SK-N-SH treated with all-trans-retinoic acid at 6 μM for 48 hours (cell line): ENCODE results near the gene TRPM2.

Experiments
- ATAC-seq: fragments of 200-7000 bp; cut with Tn5 transposase; 3 replicates; pipeline ENCODE4 v1.9.1; 2020; ENCODE audit warnings: mild to moderate bottlenecking, moderate library complexity
- ARNTL ChIP-seq: fragments of 450-650 bp; formaldehyde crosslinking; IDR thresholded peaks from 2 replicates; pipeline ENCODE4 v1.5.0; 2020; ENCODE audit warnings: low read depth, mild to moderate bottlenecking, moderate library complexity, borderline replicate concordance
- BACH2 ChIP-seq: fragments of 250-450 bp; sonication (Bioruptor Pico); IDR thresholded peaks from 2 replicates; pipeline ENCODE4 v1.9.0; 2021; ENCODE audit warnings: mild to moderate bottlenecking, borderline replicate concordance
- CREB5 ChIP-seq: fragments of 250-450 bp; sonication (Bioruptor Pico); IDR thresholded peaks from 2 replicates; pipeline ENCODE4 v1.5.1; 2020; ENCODE audit warnings: low read depth, mild to moderate bottlenecking, moderate library complexity
- CSDC2 ChIP-seq: fragments of 250-450 bp; sonication (Bioruptor Pico); IDR thresholded peaks from 2 replicates; pipeline ENCODE4 v1.5.0; 2020; ENCODE audit warnings: mild to moderate bottlenecking, moderate library complexity
- ESRRG ChIP-seq: fragments of 250-450 bp; sonication (Bioruptor Pico); IDR thresholded peaks from 2 replicates; pipeline ENCODE4 v1.6.1; 2021; ENCODE audit warnings: mild to moderate bottlenecking
- GLIS3 ChIP-seq: fragments of 250-450 bp; sonication (Bioruptor Pico); IDR thresholded peaks from 2 replicates; pipeline ENCODE4 v1.5.0; 2020; ENCODE audit warnings: mild to moderate bottlenecking, moderate library complexity
- ISL1 ChIP-seq: fragments of 250-450 bp; sonication (Bioruptor Pico); IDR thresholded peaks from 2 replicates; pipeline ENCODE4 v2.1.2; 2022; ENCODE audit warnings: mild to moderate bottlenecking, moderate library complexity
- PATZ1 ChIP-seq: fragments of 250-450 bp; sonication (Bioruptor Pico); IDR thresholded peaks from 2 replicates; pipeline ENCODE4 v1.8.0; 2020; ENCODE audit warnings: mild to moderate bottlenecking, moderate library complexity, borderline replicate concordance
- PPARA ChIP-seq: fragments of 250-450 bp; sonication (Bioruptor Pico); IDR thresholded peaks from 2 replicates; pipeline ENCODE4 v1.5.0; 2020; ENCODE audit warnings: mild to moderate bottlenecking, borderline replicate concordance
- SNAI2 ChIP-seq: fragments of 250-450 bp; sonication (Bioruptor Pico); IDR thresholded peaks from 2 replicates; pipeline ENCODE4 v1.5.0; 2020; ENCODE audit warnings: mild to moderate bottlenecking, moderate library complexity
- TOX ChIP-seq: fragments of 250-450 bp; sonication (Bioruptor Pico); IDR thresholded peaks from 2 replicates; pipeline ENCODE4 v1.8.0; 2021; ENCODE audit warnings: mild to moderate bottlenecking, moderate library complexity, borderline replicate concordance
- TSHZ2 ChIP-seq: fragments of 250-450 bp; sonication (Bioruptor Pico); IDR thresholded peaks from 2 replicates; pipeline ENCODE4 v1.5.0; 2020; ENCODE audit warnings: mild to moderate bottlenecking, moderate library complexity
- ZC3H10 ChIP-seq: fragments of 250-450 bp; sonication (Bioruptor Pico); IDR thresholded peaks from 2 replicates; pipeline ENCODE4 v1.5.1; 2021; ENCODE audit warnings: mild to moderate bottlenecking, moderate library complexity
- ZFP3 ChIP-seq: fragments of 250-450 bp; sonication (Bioruptor Pico); IDR thresholded peaks from 2 replicates; pipeline ENCODE4 v1.5.0; 2020; ENCODE audit warnings: mild to moderate bottlenecking, moderate library complexity
- ZNF565 ChIP-seq: fragments of 450-650 bp; formaldehyde crosslinking; conservative IDR thresholded peaks from 2 replicates; pipeline ENCODE4 v1.5.0; 2020; ENCODE audit warnings: low read depth, mild to moderate bottlenecking, moderate library complexity
- ZNF70 ChIP-seq: fragments of 450-650 bp; formaldehyde crosslinking; IDR thresholded peaks from 2 replicates; pipeline ENCODE4 v1.5.0; 2020; ENCODE audit warnings: mild to moderate bottlenecking, moderate library complexity
- ZNF8 ChIP-seq: fragments of 450-650 bp; formaldehyde crosslinking; IDR thresholded peaks from 2 replicates; pipeline ENCODE4 v1.5.0; 2020; ENCODE audit warnings: mild to moderate bottlenecking, moderate library complexity
- TF ChIP-seq, protein P1 (sequence below): fragments of 250-450 bp; sonication (Bioruptor Pico); IDR thresholded peaks from 2 replicates; pipeline ENCODE4 v1.8.0; 2021; ENCODE audit warnings: low read depth, mild to moderate bottlenecking, moderate library complexity, borderline replicate concordance
- TF ChIP-seq, protein P2 (sequence below): fragments of 250-450 bp; sonication (Bioruptor Pico); IDR thresholded peaks from 2 replicates; pipeline ENCODE4 v1.5.1; 2021; ENCODE audit warnings: mild to moderate bottlenecking, moderate library complexity

Gene TRPM2

GRCh38 chr21:44400791-44401385, 47.5 kb downstream of the TRPM2 start:
- TF ChIP-seq ZNF565 (CRISPR knock-in tag) (no peak), ZNF70 (CRISPR knock-in tag) (no peak), ESRRG (CRISPR knock-in tag) (no peak)
- TF ChIP-seq, all 23 proteins: peak for 0
- ATAC-seq, result no peak

DNA sequence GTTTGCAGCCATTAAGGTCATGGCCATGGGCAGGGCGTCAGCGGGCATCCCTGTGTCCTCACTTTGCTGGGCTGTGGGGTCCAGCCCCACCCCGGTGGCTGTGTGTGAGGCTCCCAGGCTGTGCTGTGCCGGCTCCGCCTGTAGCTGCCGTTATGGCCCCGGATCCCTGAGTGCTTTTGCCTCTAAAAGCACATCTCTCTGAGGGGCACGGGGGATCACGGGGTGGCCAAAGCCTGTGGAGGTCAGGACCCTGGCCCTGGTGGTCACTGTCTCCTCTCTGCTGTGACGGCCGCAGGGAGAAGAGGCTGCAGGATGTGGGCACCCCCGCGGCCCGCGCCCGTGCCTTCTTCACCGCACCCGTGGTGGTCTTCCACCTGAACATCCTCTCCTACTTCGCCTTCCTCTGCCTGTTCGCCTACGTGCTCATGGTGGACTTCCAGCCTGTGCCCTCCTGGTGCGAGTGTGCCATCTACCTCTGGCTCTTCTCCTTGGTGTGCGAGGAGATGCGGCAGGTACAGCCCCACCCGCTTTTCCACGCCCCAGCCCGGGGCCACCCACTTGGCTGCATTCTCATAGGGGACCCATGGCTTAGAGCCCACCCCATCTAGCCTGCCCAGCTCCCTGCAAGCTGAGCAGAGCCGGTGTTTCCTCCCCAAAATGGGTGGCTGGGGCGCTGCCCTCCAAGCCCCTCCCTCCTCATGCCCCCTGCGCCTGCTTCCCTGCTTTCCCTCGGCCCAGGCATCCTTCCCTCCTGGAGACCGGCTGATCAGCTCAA, 48.2 kb downstream of the TRPM2 start:
- no peak for ATAC-seq
- TF ChIP-seq ZC3H10 (CRISPR knock-in tag), result no peak
- no peak for TF ChIP-seq TOX
- TF ChIP-seq PATZ1 (CRISPR knock-in tag), result no peak
- no peak for TF ChIP-seq ZNF8 (CRISPR knock-in tag)
- no peak for TF ChIP-seq ARNTL
- no peak for TF ChIP-seq CSDC2
- TF ChIP-seq ZFP3, result no peak
- no peak for TF ChIP-seq PPARA
- TF ChIP-seq ZNF70 (CRISPR knock-in tag), result no peak
- TF ChIP-seq ESRRG (CRISPR knock-in tag), result no peak
- no peak for TF ChIP-seq ISL1
- TF ChIP-seq, protein P1, sequence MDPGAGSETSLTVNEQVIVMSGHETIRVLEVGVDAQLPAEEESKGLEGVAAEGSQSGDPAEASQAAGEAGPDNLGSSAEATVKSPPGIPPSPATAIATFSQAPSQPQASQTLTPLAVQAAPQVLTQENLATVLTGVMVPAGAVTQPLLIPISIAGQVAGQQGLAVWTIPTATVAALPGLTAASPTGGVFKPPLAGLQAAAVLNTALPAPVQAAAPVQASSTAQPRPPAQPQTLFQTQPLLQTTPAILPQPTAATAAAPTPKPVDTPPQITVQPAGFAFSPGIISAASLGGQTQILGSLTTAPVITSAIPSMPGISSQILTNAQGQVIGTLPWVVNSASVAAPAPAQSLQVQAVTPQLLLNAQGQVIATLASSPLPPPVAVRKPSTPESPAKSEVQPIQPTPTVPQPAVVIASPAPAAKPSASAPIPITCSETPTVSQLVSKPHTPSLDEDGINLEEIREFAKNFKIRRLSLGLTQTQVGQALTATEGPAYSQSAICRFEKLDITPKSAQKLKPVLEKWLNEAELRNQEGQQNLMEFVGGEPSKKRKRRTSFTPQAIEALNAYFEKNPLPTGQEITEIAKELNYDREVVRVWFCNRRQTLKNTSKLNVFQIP (CRISPR knock-in tag), result no peak
- TF ChIP-seq, all 23 proteins: peak for 0

DNA sequence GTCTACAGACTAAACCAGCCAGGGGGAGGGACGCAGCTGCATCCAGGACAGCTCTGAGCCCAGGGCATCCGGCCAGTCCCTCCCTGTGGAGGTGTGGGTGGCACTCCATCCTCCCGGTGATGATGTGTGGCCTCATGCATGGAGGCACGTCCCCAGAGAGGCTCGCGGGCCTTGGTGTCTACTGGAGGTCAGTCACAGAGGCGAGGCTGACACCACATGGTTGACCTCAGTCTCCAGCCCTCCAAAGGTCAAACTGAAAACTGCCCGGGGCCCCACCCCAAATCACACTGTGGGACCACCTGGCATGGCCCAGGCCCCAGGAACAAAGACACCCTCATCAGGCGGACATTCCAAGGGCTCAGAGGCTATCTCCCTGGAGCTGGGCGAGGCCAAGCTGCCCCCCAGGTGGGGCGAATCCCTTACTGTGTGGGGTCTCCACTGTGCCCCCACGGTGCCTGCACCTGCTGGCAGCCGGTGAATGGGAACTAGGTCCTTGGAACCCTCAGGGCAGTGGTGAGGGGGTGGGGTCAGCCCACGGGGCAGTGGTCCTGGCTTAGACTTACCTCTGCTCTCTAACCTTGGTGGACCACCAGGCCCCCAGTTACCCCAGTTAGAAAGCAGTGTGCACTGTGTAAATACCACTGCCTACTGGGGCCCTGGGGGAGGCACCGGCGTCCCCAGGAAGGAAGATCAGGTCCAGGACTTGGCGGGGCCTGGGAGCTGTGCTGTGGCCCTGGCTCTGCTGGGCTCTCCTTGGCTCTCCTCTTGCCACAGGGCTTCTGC, 49.1 kb downstream of the TRPM2 start:
- TF ChIP-seq CSDC2 (no peak), ISL1 (no peak), PPARA (no peak), SNAI2 (CRISPR knock-in tag) (no peak), ZNF70 (CRISPR knock-in tag) (no peak)
- TF ChIP-seq, protein P2, sequence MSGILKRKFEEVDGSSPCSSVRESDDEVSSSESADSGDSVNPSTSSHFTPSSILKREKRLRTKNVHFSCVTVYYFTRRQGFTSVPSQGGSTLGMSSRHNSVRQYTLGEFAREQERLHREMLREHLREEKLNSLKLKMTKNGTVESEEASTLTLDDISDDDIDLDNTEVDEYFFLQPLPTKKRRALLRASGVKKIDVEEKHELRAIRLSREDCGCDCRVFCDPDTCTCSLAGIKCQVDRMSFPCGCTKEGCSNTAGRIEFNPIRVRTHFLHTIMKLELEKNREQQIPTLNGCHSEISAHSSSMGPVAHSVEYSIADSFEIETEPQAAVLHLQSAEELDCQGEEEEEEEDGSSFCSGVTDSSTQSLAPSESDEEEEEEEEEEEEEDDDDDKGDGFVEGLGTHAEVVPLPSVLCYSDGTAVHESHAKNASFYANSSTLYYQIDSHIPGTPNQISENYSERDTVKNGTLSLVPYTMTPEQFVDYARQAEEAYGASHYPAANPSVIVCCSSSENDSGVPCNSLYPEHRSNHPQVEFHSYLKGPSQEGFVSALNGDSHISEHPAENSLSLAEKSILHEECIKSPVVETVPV (CRISPR knock-in tag), result no peak
- no peak for ATAC-seq

GRCh38 chr21:44403106-44404020, 49.9 kb downstream of the TRPM2 start:
- no peak for ATAC-seq
- TF ChIP-seq ISL1 (no peak), CSDC2 (no peak), TSHZ2 (CRISPR knock-in tag) (no peak), PPARA (no peak), ZNF8 (CRISPR knock-in tag) (no peak), SNAI2 (CRISPR knock-in tag) (no peak), GLIS3 (CRISPR knock-in tag) (no peak), PATZ1 (CRISPR knock-in tag) (no peak), ZC3H10 (CRISPR knock-in tag) (no peak), ZFP3 (no peak), TOX (no peak), ZNF70 (CRISPR knock-in tag) (no peak), BACH2 (CRISPR knock-in tag) (no peak), CREB5 (CRISPR knock-in tag) (no peak), ESRRG (CRISPR knock-in tag) (no peak), ZNF565 (CRISPR knock-in tag) (no peak)
